GM18520 (cell line): ENCODE data around the gene OXCT2.
A peak's percentile ranks its signal among the peaks of the same experiment; 100 is the strongest.
"Not testable (repeated sequence)": the region's sequence is repeated elsewhere in the genome, so short reads cannot be mapped to it uniquely, and the experiment has no call there.

ENCODE experiments used
- ATAC-seq: cut with Tn5 transposase; IDR thresholded peaks from one replicate; pipeline ENCODE4 v1.9.1; 2021; ENCODE audit not compliant: unreplicated experiment

OXCT2 gene

DNA sequence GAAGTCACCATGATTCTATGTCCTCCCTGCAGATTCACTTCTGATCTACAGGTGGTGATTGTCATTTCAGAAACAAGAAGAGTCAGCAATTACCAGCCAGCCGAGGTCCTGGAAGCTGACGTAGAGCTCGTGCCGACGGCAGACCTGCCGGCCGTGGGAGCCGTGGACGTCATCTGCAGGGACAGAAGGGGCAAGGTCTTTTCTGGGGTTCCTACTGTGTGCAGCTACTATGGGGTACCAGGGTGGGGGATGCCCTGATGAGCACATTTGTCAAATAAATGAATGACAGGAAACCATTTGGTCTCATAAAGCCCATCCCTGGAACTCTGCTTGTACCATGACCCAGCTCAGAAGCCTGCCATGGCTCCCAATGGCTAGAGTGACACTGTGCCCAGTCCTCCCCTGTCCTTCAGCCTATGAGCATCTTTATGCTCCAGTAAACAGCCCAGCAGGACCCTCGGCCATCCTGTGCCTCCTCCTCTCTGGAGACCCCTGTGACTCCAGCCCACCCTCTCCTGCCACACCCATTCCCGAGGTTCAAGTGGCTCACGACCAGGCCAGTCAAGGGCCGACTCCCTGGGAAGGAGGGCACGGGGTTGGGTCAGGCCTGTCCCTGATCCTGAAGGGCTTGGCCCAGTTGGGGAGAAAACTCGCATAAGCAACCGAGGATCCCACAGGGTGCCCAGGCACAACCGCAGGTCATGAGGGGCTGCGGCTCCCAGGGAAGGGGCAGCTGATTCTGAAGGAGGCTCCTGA lies 7.4 kb downstream of the OXCT2 start:
- not testable (repeated sequence) for ATAC-seq

DNA sequence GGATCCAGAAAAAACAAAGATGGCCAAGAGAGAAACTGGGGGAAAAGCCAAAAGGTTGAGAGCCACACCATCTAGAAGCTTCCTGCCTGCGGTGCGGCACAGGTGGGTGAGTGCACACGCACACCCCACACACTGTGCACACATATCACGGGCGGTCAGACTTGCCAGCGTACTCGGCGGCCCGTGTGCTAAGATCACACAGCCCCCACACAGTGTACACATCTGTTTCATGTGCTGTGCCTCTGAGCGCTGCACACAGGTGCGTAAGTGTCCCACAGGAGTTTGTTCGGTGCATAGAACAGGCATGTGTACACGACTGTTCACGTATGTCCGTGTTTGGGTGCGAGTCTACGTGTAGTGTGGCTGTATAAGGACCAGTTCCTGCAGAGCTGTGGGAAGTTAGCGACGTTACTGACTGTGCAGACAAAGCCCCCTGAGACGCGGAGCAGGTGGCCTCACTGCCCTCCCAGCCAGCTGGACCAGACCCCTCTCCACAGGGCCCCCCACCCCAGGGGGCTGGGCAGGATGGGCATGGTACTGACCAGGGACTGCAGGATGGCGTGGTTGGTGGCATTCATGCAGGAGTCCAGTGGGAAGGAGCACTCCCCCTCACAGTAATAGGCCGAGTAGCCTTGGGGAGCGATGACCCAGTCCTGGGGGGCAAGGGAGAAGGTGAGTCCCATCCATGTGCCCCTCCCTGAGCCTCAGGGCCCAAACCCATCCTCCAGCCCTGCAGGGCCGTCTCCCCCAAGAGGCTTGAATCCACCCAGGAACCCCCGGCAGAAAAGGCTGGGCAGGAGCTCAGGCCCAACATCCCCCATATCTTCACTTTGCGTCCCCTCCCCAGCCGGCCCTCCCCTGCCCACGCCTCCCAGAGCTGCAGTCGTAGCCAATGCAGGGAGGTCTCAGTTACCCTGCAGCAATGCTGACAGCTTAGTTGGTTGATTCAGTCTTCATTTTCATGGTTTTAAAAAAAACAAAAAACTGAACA lies 8.3 kb downstream of the OXCT2 start:
- no peak for ATAC-seq

DNA sequence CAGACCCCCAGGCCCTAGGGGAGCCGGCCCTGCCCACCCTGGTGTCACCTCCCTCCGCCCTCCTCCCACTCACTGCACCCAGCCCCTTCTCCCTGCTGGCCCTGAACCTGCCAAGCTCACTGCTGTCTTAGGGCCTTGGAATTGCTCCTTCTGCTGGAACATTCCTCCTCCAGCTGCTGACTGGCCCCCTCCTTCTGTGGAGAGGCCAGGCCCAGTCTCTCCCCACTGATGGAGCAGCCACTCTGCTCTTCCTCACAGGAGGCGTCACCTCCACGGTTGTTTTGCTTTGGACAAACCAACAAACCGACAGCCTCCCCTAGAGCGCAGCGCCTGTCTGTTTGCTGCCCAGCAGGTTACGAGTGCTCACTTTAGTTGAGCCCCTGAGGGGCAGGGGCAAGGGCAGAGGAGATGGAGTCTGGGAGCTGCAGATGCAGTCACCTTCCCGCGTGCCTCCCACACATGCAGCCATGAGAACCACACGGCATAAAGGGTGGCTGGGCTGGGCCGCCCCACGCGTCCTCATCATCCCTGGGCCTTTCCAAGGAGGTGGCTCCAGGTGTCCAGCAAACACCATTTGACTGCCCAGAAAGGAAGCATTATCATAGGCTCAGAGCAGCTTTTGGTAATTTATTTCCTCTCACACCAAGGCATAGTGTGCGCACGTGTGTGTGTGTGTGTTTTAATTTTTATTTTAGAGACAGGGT lies 9.4 kb downstream of the OXCT2 start:
- no peak for ATAC-seq

DNA sequence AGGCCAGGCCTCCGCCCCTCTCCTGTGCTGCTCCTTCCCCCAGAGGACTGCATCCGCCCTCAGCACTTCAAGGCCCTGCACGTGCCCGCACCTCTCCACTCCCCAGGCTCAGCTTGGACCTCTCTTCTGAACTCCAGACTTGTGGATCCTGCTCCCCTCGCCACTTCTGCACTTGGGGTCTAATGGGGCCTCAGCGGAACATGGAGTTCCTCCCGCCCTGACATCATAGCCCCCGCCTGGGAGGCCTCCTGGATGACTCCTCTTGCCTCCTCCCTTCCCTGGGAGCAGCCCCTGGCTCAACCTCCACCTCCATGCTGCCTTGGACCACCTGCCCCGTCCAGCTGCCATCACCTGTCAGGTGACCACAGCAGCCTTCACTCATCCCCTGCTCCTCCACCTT lies 10.1 kb downstream of the OXCT2 start:
- ATAC-seq = no peak

DNA sequence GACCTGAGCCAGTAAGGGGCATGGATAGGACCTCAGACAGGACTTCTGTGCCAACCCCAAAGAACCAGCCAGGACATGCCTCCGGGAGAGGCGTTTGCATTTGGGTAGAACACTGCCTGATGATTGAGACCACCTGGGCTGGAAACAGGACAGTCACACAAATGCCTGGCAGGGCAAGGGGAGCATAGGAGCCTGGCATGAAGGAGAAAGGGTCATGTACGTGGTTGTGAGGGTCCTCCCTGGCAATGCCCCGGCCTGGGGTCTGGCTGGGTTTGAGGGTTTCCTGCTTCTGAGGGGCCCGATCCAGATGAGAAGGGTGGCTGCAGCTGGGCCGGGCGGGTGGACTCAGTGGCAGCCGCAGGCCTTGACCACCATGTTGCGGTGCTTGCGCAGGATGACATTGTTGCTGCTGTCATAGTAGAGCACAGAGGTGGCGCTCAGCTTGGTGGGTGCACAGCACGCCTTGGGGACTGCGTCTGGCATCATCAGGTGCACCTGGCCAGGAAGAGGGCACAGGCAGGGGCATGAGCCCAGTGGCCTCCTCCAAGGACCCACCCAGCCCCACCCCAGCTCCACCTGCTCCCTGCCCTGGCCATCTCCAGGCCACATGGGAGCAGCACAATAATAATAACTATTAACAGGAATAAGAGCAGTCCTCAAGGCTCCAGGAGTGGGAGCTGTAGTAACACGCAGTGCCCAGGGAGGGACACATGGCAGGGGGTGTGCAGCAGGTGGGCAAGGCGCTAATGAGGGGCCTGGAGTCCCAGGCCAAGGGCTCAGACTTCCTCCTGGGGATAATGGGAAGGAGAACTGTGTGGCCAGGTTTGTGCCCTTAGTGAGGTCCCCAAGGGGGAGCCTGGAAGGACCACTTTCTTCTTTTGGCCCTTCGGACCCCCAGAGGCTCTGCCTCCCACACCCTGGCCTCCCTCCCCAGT lies 10.8 kb downstream of the OXCT2 start:
- no peak for ATAC-seq

DNA sequence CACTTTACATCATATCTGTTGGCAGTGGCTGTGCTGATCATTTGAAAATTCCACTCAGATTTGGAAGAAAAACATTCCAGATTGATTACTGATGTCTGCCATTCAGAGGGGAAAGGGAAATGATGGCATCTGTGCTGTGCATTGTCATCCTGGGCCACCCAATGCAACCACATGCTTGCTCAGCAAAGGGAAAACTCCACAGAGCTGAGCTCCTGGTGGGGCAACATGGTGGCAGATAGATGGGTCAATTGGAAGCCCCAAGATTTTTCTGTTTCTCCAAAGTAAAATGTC lies 11.8 kb downstream of the OXCT2 start:
- no peak for ATAC-seq

DNA sequence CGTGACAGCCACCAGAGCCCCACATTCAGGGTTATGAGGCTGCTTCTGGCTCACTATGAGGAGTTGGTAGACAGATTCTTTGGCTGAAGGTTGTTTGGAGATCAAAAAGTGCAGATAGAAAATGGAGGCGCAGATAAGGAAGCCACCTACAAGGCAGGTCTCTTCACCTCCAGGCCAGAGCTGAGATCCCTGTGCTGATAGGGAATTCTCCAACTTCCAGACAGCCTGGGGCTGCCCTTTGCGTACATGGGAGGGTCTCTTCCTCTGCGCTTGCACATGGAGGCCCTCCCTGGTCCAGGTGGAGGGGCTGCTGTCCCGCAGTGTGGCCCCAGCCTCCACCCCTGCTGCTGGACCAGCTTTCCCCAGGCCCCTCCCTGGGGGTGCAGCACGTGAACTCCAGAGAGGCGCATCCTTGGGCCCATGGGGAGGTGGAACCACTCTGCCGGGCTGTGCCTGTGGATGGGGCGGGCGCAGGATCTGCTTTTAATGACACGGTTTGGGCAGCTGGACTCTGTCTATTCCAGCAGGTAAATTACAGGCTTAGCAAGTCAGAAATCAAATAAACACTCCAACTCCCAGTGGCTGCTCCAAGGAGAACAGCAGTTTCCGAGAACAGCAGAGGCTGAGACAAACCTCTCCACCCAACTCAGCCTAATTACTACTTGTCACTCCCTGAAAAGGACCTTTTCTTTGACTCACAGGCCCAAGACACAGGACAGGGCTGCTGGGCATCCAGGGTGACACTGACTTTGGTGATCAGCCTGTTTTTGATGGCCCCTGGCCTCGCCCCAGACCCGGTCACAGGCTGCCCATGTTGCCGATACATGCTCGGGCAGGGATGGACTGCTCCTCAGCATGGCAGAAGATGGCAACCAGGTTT lies 12.4 kb downstream of the OXCT2 start:
- ATAC-seq = no peak

DNA sequence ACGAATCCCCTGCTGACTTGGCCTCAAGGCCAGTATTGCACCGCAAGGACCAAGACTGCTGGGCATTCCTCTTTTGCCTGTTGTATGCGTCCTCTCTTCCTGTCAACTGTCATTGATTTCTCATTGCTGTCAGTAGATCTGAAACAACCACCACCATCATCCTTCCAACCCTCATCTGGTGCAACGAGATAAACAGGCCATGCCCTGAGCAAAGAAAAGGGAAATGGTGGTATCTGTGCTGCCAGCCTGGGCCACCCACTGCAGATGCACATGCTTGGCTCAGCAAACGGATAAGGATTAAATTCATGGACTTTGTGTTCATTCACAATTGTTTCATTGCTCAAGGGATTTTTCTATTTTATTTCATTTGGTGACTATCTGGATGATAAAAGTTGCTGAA lies 13.6 kb downstream of the OXCT2 start:
- no peak for ATAC-seq

DNA sequence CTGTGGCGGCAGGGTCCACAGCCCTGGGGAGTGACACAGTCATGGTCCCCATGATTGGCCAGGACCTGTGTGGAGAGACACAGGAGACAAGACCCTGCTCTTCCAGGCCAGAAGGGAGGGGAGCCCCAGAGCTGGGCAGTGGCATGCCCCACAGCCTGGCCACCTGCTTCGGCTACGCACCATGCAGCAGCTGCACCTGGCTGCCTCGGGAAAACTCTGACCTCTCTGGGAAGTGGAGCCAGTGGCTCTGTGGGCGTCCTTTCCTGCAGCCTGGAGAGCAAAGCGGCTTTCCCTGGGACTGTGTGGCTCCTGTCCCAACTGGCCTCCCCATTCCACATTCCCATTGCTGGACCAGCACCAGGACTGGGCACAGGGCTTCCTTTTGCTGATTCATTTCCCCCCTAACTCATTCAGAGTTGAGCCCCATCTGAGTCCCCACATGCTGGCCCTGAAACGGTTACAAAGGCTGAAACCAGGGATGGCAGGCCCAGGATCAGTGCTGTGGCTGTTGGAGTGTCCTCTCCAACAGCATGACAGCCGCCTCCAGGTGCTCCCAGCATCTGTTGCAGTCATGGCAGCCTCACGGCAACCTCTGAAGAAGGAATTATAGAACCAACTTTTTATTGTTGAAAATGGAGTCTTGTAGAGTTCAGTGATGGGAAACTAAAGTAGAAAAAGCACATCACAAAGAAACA lies 15.0 kb downstream of the OXCT2 start:
- no peak for ATAC-seq

DNA sequence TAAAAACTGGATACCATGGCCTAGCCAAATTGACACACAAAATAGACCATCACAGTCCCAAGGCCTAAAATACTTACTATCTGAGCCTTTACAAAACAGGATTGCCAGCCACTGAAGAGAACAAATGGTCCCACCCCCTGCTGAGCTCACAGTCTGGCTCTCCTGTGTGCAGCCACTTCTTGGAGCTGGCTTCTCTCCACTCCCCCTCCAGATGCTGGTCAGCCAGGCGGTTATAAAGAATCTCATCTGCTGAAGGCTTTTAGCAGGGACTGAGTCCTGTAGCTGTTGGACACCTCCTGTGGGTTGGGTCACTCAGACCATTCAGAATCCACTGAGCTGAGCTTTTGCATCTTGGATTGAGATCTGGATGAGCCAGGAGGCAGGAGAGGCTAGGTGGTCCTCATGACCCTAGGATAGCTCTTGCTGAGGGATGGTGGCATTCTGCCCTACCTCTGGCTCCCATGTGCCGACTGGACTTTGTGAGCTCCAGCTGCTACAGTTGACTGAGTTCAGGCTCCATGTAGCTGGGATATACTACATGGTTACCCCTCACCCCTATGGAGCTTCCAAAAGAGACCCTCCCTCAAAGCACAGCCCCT lies 16.1 kb downstream of the OXCT2 start:
- no peak for ATAC-seq

DNA sequence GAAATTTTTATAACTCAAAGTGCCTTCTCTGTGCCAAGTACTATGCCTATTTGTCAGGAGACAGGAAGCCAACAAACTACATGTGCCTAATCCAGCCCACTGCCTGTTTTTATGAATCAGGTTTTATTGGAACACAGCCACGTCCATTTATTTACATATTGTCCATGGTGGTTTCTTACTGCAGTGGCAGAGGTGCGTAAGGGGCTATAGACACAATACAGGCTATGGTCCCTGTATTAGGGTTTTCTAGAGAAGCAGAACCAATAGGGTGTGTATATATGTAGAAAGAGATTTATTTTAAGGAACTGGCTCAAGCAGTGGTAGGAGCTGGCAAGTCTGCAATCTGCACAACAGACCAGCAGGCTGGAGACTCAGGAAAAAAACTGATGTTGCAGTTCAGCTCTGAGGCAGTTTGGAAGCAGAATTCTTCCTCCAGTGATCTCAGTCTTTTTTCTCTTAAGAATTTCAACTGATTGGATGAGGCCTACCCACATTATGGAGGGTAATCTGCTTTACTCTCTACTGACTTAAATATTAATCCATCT lies 17.1 kb downstream of the OXCT2 start:
- no peak for ATAC-seq

DNA sequence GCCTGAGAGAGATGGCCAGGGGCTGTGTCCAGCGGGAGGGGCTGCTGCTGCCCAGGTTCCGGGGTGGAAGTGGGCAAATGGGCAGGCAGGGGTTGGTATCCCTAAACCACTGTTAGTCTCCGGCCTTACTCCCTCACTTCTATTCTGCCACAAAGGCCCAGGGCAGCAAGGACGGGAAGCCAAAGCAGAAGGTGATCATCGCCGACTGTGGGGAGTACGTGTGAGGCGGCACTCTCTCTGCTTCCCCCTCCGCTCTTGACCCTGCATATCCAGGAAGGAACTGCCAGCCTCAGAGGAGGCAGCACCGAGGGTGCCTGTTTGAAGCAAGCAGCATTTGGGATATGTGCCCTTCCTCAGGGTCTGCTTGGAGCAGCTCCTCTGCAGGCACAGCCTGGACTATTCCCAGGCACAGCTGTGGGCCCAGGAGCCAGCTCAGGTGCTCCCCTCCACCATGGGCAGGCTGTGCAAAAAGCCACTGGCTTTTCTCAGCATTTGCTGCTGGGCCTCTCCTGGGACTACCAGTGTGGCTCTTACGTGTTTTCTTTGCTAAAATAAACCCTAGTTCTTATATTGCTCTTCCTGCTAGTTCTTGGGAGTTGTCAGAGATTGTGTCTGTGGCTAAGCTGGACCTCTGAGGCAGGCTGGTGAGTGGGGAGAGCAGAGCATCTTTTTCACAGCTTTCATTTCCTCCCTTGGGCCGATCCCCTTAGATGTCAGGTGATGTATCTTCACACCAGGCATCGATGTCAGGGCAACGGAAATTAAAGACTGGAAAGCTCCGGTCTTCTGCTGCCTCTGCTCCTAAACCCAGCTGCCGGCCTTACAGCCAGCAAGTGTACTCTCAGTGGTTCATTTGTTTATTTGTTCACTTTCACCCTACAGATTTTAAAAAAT lies 17.8 kb downstream of the OXCT2 start:
- ATAC-seq = no peak

DNA sequence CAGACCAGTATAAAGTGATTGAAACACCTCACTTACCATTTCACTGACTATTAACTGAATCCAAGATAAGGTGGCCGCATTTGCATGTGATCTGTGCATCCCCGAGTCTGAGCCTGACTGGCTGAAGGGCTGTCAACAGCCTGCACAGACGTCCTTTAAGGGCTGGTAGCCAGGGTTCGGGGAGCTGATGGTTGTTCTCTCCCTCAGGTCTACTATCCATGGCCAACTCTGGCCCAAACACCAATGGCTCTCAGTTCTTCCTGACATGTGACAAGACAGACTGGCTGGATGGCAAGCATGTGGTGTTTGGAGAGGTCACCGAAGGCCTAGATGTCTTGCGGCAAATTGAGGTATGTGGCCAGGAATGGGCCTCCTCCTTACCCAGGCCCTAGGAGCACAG lies 18.4 kb downstream of the OXCT2 start:
- no peak for ATAC-seq

DNA sequence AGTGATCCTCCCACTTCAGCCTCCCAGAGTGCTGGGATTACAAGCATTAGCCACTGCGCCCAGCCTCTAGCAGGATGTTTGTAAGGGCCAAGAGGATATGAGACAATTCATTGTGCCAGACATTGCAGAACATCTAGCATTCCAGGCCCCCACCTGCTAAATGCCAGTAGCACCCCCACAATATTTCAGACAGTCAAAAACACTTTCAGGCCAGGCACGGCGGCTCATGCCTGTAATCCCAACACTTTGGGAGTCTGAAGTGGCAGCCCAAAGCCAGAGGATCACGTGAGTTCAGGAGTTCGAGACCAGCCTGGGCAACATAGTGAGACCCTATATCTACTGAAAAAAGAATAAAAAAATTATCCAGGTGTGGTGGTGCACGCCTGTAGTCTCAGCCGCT lies 19.6 kb downstream of the OXCT2 start:
- no peak for ATAC-seq

DNA sequence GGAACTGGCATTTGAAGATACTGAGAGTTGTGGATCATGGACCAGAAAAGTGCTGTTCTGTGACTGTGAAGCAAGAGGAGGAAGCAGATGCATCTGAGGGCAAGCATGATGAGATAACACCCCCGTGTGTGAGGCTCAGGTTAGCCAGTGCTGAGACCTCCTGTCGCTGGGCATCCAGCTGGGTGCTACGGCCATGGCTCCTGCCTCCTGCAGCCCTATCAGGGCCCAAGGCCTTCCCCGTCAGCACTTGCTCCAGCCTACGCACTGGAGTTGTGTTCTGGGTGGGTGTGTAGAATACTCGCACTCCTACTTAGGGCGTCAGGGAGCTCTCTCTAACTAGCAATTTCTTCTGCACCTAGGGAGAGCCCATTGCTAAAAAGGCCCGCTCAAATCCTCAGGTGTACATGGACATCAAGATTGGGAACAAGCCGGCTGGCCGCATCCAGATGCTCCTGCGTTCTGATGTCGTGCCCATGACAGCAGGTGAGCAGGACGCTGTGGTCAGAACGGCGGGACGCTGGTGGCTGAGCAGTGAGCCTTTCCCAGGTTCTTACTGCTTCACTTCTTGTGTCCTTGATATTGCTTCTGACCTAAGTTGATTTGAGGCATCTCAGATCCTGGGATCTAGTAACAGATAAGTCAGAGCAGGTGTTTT lies 26.0 kb downstream of the OXCT2 start:
- ATAC-seq = no peak

DNA sequence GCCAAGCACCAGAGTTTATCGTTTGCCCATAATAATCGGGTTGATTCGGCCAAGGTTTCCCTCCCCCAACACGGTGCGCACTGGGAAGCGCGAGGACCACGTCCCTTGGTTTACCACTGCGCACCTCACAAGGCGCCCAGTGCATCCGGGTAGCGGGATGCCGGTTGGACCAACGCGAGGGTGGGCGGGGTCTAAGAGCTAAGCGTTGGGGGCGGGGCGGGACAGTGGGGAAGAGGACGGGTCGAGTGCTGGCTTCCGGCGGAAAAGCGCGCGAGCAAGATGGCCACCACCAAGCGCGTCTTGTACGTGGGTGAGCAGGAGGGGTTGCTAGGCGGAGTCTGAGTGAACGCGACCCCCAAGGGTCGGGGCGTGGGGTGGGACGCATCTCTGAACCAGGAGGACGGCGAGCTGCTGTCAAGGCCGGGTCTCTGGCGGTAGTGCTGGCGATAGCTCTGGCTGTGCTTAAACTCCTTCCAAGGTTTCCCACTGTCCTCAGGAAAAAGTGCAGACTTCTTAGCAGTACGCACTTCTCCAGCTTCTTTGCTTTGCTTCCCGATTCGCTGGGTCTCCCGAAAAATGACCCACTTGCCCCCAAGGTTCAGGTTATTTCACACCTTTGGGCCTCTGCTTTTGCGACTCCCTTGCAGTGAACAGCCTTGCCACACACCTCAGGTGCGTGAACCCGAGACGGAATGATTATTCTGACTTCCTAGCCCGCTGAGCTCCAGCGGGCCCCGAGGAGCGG lies 32.4 kb downstream of the OXCT2 start, which contains the start of gene PPIE:
Gene PPIE, plus strand, starts transcription at position 261 of the 745 bp plus-strand sequence. Its CDS starts 19 bp downstream, at position 280.
- ATAC-seq = peak; percentile 46
